Measurements from ENCODE around the gene PTPRK. TPM values are rescaled to one million over a fixed set of nuclear protein-coding genes. Genes with fewer than 3 reads are reported as not detected.

Gene PTPRK
- total and polyA plus RNA-seq, 2 of the 13 experiments (the other 11 are each of a cell fraction or from before 2014, with no cell fraction given), result 43.6 to 98.3 TPM

- TF ChIP-seq RFXAP (CRISPR knock-in tag; IDR thresholded peaks at IDR 0.05; ENCODE audit: borderline replicate concordance), result peak; percentile 81; the same call in 1 of the 2 replicates
- TF ChIP-seq PAWR (CRISPR knock-in tag; IDR thresholded peaks at IDR 0.05; ENCODE audit: borderline replicate concordance), result no peak
- 0 out of 2 replicates have a peak, but pooled peaks have one; percentile 72 for TF ChIP-seq NFIB (CRISPR knock-in tag; IDR thresholded peaks at IDR 0.05; ENCODE audit: borderline replicate concordance)
- TF ChIP-seq IRX3 (CRISPR knock-in tag; IDR thresholded peaks at IDR 0.05; ENCODE audit: borderline replicate concordance, low read depth), result no peak
- TF ChIP-seq MED13 (CRISPR knock-in tag; IDR thresholded peaks at IDR 0.05), result peak; percentile 72; the same call in 1 of the 2 replicates
- TF ChIP-seq DRAP1 (CRISPR knock-in tag; IDR thresholded peaks at IDR 0.05), result peak; percentile 61; the same call in 1 of the 2 replicates
- 0 out of 2 replicates have a peak, but pooled peaks have one; percentile 13 for TF ChIP-seq AHDC1 (CRISPR knock-in tag; IDR thresholded peaks at IDR 0.05; ENCODE audit: borderline replicate concordance)
- TF ChIP-seq PITX1 (CRISPR knock-in tag; IDR thresholded peaks at IDR 0.05), result peak; percentile 64; the same call in 1 of the 2 replicates
- peak; percentile 81 for TF ChIP-seq SP5 (CRISPR knock-in tag; IDR thresholded peaks at IDR 0.05; ENCODE audit: borderline replicate concordance, low read depth)
- no peak; the same call in 1 of the 2 replicates for TF ChIP-seq NRL (CRISPR knock-in tag; IDR thresholded peaks at IDR 0.05; ENCODE audit: borderline replicate concordance)
- no peak for TF ChIP-seq ZNF543 (CRISPR knock-in tag; IDR thresholded peaks at IDR 0.05)
- TF ChIP-seq KMT2B (CRISPR knock-in tag; IDR thresholded peaks at IDR 0.05), result peak; percentile 70; the same call in 1 of the 2 replicates
- peak; percentile 94 for TF ChIP-seq ZNF691 (CRISPR knock-in tag; IDR thresholded peaks at IDR 0.05; ENCODE audit: borderline replicate concordance, low read depth)
- TF ChIP-seq ZNF558 (CRISPR knock-in tag; IDR thresholded peaks at IDR 0.05; ENCODE audit: borderline replicate concordance), result no peak
- TF ChIP-seq CC2D1A (CRISPR knock-in tag; IDR thresholded peaks at IDR 0.05), result no peak
- TF ChIP-seq ZNF207 (IDR thresholded peaks at IDR 0.05; ENCODE audit: borderline replicate concordance), result no peak
- peak; percentile 38 for TF ChIP-seq ZNF883 (CRISPR knock-in tag; IDR thresholded peaks at IDR 0.05; ENCODE audit: not compliant biosample characterization)
- TF ChIP-seq E2F2 (CRISPR knock-in tag; IDR thresholded peaks at IDR 0.05; ENCODE audit: borderline replicate concordance), result peak; percentile 70; the same call in 1 of the 2 replicates
- no peak for TF ChIP-seq ZNF839 (CRISPR knock-in tag; IDR thresholded peaks at IDR 0.05; ENCODE audit: borderline replicate concordance)
- TF ChIP-seq ZNF678 (CRISPR knock-in tag; IDR thresholded peaks at IDR 0.05), result no peak
- TF ChIP-seq SRF (IDR thresholded peaks at IDR 0.05; ENCODE audit: low read depth, low read length), result no peak
Observed at GRCh38 chr6:128519132-128519930, 1.1 kb downstream of the PTPRK start (continued).

All from HepG2 (cell line).